Gastrocnemius medialis (tissue), 4 donors: ENCODE measurements around the gene PPFIBP2.

Experiments
- POLR2A ChIP-seq, 2 donors: fragments of 450-650 bp; IDR thresholded peaks; one replicate each; pipeline ENCODE4 v1.6.1; 2017; ENCODE audit warnings: antibody characterized with exemption in 2 of 2, mild to moderate bottlenecking in 2 of 2, moderate library complexity in 2 of 2
- TF ChIP-seq, protein P1 (sequence below), 5 experiments: fragments of 450-650 bp in 3 of 5; fragments of 200-600 bp in 2 of 5; sonication (generic) in 2 of 5; IDR thresholded peaks in 4 of 5; conservative IDR thresholded peaks in 1 of 5; 1 replicate in 4 of 5; 2 replicates in 1 of 5; pipeline ENCODE4 v1.5.1; 2016 to 2019; ENCODE audit warnings: antibody characterized with exemption in 5 of 5, mild to moderate bottlenecking in 3 of 5, moderate library complexity in 3 of 5

DNA sequence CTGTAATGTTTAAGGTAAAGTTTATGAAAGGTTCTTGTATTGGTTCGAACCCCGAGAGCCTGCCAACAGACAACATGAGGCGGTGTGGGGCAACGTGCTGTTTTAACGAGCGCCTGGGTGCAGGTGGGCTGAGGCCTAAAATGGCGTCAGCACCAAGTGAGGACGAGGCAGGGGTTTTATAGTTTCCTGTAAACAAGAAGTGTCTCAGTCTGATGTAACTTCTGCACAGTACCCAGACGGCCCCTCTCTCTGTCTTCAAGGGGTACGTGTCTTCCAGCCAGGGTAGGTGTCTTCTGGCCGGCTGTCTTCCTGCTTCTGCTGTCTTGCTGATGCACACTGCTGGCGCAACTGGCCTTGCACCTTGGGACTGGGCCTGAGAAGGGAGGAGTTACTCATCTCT, 2.7 kb downstream of the PPFIBP2 start:
- TF ChIP-seq, protein P1, sequence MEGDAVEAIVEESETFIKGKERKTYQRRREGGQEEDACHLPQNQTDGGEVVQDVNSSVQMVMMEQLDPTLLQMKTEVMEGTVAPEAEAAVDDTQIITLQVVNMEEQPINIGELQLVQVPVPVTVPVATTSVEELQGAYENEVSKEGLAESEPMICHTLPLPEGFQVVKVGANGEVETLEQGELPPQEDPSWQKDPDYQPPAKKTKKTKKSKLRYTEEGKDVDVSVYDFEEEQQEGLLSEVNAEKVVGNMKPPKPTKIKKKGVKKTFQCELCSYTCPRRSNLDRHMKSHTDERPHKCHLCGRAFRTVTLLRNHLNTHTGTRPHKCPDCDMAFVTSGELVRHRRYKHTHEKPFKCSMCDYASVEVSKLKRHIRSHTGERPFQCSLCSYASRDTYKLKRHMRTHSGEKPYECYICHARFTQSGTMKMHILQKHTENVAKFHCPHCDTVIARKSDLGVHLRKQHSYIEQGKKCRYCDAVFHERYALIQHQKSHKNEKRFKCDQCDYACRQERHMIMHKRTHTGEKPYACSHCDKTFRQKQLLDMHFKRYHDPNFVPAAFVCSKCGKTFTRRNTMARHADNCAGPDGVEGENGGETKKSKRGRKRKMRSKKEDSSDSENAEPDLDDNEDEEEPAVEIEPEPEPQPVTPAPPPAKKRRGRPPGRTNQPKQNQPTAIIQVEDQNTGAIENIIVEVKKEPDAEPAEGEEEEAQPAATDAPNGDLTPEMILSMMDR (IDR thresholded peaks at IDR 0.05 in 4 of 5, conservative IDR thresholded peaks at IDR 0.05 in 1 of 5), result no peak
- no peak for TF ChIP-seq POLR2A (IDR thresholded peaks at IDR 0.05)
